Immature natural killer cell (primary cell): ENCODE measurements around the gene ZBTB20. TPM values are rescaled to one million over a fixed set of nuclear protein-coding genes. Genes with fewer than 3 reads are reported as not detected.

Experiments used
- DNase-seq, 3 donors: peaks; one replicate each; pipeline ENCODE4 v3.0.0; 2022; ENCODE audit warnings: mixed read lengths in 1 of 3
- H3K27ac Mint-ChIP-seq, 6 donors: one replicate each; pipeline ENCODE4 v1.8.0; 2020; ENCODE audit warnings: mixed read lengths in 6 of 6, mild to moderate bottlenecking in 5 of 6, inconsistent platforms in 4 of 6, moderate library complexity in 3 of 6
- H3K27me3 Mint-ChIP-seq, 3 donors: one replicate each; pipeline ENCODE4 v1.8.0; 2020 to 2021; ENCODE audit warnings: low read depth in 3 of 3, mild to moderate bottlenecking in 3 of 3, mixed read lengths in 3 of 3, moderate library complexity in 3 of 3, inconsistent platforms in 1 of 3
- H3K36me3 Mint-ChIP-seq, 3 donors: one replicate each; pipeline ENCODE4 v1.8.0; 2020; ENCODE audit warnings: mixed read lengths in 3 of 3, inconsistent platforms in 2 of 3, mild to moderate bottlenecking in 2 of 3
- H3K4me1 Mint-ChIP-seq, 2 donors: one replicate each; pipeline ENCODE4 v1.8.0; 2020; ENCODE audit warnings: inconsistent platforms in 2 of 2, mild to moderate bottlenecking in 2 of 2, mixed read lengths in 2 of 2, moderate library complexity in 1 of 2
- H3K4me3 Mint-ChIP-seq, 5 donors: one replicate each; pipeline ENCODE4 v1.8.0; 2020; ENCODE audit warnings: mild to moderate bottlenecking in 5 of 5, mixed read lengths in 5 of 5, inconsistent platforms in 3 of 5, moderate library complexity in 3 of 5
- H3K9me3 Mint-ChIP-seq, 6 donors: one replicate each; pipeline ENCODE4 v1.8.0; 2020; ENCODE audit warnings: mild to moderate bottlenecking in 6 of 6, mixed read lengths in 6 of 6, inconsistent platforms in 4 of 6, moderate library complexity in 3 of 6
- polyA plus RNA-seq, 3 donors: library from polyadenylated mRNA; unstranded; fragments of 300-500 nt; fragmentation: Illumina TruSeq; gene quantifications; one replicate each; pipeline ENCODE4 v1.2.3, GENCODE V29; 2021

ZBTB20 gene
- polyA plus RNA-seq, 3 donors from 2014 or later: 7.2 to 21.3 (median 16.5) TPM

DNA sequence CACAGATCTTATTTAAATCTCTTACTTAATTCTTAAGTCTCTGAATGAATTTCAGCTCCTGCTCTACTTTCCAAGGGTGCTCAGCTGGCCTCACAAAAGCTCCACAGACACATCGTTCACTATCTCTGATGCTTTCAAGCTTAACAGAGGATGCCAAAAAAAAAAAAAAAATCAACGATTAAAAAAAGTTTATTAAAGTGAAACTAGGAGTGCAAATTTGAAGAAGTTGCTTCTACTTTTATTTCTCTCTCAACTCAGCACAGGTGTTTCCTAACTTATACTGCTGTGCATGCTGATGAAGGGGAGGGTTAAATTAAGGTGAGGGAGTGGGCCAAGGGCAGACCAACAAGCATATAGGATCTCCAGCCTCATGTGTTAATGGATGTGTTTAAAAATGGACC is 696.0 kb downstream of the ZBTB20 start:
- Mint-ChIP-seq H3K9me3 (no peaks in the 10 kb centered on the region), H3K27ac (no peak overlapping the region), H3K27me3 (peaks cover 0 to 3% (median 2%) of the 10 kb centered on the region in 3 donors), H3K4me3 (no peak overlapping the region), H3K36me3 (no peaks in the 10 kb centered on the region), H3K4me1 (peaks cover 0 to 6% of the 10 kb centered on the region in 2 donors)
- DNase-seq: no peak

DNA sequence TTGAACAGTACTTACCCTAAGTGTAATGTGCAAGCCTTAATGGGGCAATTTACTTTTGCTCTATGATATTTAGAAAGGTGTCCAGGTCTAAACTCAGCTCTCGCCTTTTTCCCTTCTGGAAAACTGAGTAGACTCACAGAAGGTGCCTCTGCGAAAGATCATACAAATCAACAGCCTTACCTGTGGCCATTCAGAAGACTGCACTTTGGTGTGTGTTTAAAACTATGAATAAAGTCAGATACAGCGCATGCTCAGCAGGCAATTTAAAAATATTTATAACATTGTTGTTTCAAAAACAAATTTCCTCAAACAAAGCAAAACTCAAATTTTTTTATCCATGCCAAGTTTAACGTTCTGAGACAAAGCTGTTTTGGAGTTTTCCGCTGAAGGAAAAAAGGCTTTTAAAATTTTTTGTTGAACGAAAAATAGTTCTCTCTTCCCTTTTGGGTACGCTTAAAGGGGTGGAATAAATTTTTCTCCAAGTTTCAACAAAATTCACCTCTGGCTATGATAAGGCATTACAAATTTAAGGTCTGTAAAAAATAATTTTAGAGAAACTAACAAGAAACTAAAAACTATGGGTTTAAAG is 697.0 kb downstream of the ZBTB20 start:
- Mint-ChIP-seq H3K36me3 (no peaks in the 10 kb centered on the region), H3K9me3 (no peaks in the 10 kb centered on the region), H3K4me3 (no peak overlapping the region), H3K27ac (no peak overlapping the region), H3K27me3 (peaks cover 0 to 3% (median 2%) of the 10 kb centered on the region in 3 donors), H3K4me1 (peaks cover 0 to 6% of the 10 kb centered on the region in 2 donors)
- DNase-seq: no peak

DNA sequence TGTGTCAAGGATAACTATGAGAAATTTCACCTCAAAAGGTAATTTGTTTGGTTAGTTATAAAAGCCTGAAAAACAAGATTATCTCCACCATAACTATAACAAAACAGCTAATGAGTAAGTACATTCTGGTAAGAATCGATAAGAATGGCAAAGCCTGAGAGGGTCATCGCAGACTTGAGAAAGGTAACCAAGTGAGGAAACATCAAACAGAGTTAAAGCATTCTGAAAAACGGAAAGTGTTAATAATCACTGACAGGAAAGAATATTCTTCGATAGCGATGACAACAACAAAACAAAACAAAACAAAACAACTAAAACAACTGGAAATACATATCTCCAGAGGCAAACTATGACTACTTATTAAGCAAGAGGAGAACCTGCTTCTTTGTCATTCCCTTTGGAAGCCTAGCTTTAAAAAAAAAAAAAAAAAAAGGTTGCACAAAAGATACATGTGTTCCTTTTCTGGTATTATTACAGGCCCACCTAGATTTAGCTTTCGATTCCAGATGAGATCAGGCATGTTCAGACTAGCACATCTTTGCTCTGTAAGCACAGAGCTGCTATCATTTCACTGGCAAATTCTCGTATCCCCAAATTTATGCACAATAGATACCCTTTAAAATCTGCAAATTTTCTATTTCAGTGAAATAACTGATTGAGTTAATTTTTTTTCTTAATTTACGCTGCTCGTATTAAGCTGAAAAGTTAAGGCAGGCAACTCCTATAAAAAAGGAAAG is 697.6 kb downstream of the ZBTB20 start:
- Mint-ChIP-seq H3K27ac (no peak overlapping the region), H3K4me3 (no peak overlapping the region), H3K9me3 (no peaks in the 10 kb centered on the region), H3K4me1 (peaks cover 0 to 6% of the 10 kb centered on the region in 2 donors), H3K27me3 (peaks cover 0 to 3% (median 2%) of the 10 kb centered on the region in 3 donors), H3K36me3 (no peaks in the 10 kb centered on the region)
- no peak for DNase-seq

DNA sequence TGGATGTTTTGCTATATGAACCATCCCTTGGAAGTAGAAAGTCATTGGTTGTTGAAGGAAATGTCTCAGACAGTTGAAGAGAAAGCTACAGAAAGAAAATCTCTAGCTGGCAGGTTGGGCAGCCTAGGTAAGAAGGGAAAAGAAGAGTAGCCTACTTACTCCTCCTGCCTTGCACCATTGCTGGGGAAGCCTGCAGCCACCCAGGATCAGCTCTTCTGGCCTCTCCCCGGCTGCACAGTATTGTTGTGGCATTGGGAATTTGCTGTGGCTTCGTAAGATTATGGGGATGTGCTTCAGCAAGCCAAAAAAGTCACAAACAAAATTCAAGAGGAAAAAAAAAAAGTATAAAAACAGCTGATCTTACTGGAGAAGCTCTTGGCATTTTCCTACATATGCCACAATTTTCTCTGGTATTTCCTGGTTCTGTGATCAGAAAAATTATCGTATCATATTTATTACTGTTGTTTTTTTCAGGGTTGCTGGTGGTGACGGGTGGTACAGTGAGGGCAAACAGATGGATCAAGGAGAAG is 699.1 kb downstream of the ZBTB20 start:
- no peaks in the 10 kb centered on the region for H3K9me3 Mint-ChIP-seq

DNA sequence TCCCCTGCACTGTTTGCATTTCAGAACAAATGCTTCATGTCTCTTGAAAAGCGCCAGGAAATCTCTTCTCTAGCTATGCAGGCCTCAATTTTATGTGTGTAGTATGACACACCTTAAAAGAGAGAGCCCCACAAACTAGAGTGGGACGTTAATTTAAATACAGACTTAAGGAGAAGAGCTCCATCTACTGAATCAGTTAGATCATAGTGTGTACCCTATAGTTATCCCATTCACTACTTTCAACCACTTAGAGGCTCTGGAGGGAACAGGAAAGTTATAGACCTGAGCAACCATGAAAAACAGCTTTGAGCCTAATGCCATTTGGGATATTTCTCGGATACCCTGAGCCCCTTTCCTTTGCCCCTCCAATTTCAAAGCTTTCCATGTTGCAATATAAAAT is 699.5 kb downstream of the ZBTB20 start:
- Mint-ChIP-seq H3K36me3 (no peaks in the 10 kb centered on the region), H3K4me1 (no peaks in the 10 kb centered on the region), H3K4me3 (no peak overlapping the region), H3K27me3 (peaks cover 0 to 2% (median 0%) of the 10 kb centered on the region in 3 donors), H3K9me3 (no peaks in the 10 kb centered on the region), H3K27ac (no peak overlapping the region)
- no peak for DNase-seq

More for the DNA sequence above, 699.1 kb downstream of the ZBTB20 start:
- Mint-ChIP-seq H3K27me3 (peaks cover 0 to 2% (median 0%) of the 10 kb centered on the region in 3 donors), H3K36me3 (no peaks in the 10 kb centered on the region), H3K4me1 (peaks cover 0 to under 1% of the 10 kb centered on the region in 2 donors), H3K27ac (no peak overlapping the region), H3K4me3 (no peak overlapping the region)
- DNase-seq: no peak

DNA sequence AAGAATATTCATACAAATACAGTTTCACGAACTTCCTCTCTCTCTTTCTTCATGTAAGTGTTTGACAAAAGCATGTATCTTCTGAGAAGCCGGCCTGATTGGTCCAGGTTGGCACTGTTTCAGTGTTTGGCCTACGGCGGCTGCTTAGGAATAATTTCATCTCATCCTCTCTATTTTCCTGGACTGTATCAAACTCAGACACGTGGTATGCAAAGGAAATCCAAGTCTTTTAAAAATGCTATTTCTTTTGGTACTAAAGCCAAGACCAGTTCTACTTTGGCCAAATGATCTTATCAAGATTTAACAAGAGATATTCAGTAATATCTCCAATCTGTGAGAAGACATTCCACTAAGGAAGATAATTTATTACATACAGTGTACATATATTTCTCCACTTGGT is 700.5 kb downstream of the ZBTB20 start:
- no peaks in the 10 kb centered on the region for H3K4me1 Mint-ChIP-seq
- H3K36me3 Mint-ChIP-seq: no peaks in the 10 kb centered on the region
- H3K27me3 Mint-ChIP-seq: peaks cover 0 to 2% (median 0%) of the 10 kb centered on the region in 3 donors
- H3K27ac Mint-ChIP-seq: no peak overlapping the region
- no peak overlapping the region for H3K4me3 Mint-ChIP-seq
- DNase-seq: no peak
- H3K9me3 Mint-ChIP-seq: no peaks in the 10 kb centered on the region

DNA sequence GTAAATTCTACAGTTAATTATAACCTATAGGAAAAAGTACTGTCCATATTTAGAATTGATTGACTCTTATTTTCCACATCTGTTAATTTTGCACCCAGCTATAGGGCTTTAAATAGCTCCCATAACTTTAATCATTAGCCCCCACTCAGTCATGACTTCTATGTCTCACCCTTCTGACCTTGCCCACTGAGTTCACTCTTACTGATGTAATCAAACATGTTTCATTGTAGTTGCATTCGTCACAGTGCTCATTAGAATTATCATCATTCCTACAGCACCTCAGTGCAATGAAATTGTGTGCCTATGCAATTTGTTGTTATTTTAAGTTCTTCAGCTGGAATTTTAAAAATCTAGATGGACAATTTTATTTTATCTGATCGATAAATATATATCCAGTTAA is 701.9 kb downstream of the ZBTB20 start:
- H3K9me3 Mint-ChIP-seq: no peaks in the 10 kb centered on the region
- no peak for DNase-seq
- peaks cover 0 to 6% (median 0%) of the 10 kb centered on the region in 3 donors for H3K27me3 Mint-ChIP-seq
- H3K36me3 Mint-ChIP-seq: no peaks in the 10 kb centered on the region
- no peak overlapping the region for H3K27ac Mint-ChIP-seq
- H3K4me3 Mint-ChIP-seq: no peak overlapping the region
- H3K4me1 Mint-ChIP-seq: no peaks in the 10 kb centered on the region

DNA sequence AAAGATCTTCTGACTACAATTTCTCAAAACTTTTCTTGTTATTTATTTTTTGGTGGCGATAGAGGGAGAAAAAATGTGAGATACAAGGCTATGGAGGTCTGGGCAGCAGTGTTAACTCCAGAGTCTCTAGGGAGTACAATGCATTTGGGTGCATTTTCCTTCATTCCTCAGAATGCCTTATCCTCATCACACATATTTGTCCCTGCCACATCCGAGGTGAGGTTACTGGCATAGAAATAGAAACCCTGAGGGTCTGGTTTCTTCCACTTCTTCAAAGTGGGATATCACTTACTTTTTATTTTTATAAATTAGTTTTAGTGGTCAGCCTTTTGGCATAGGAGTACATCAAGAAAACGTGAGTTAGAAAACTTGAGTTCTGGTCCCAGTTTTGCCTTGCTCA is 702.9 kb downstream of the ZBTB20 start:
- no peak overlapping the region for H3K27ac Mint-ChIP-seq
- peaks cover 0 to 6% (median 0%) of the 10 kb centered on the region in 3 donors for H3K27me3 Mint-ChIP-seq
- H3K9me3 Mint-ChIP-seq: no peaks in the 10 kb centered on the region
- no peak for DNase-seq
- H3K4me3 Mint-ChIP-seq: no peak overlapping the region
- no peaks in the 10 kb centered on the region for H3K4me1 Mint-ChIP-seq
- no peaks in the 10 kb centered on the region for H3K36me3 Mint-ChIP-seq

DNA sequence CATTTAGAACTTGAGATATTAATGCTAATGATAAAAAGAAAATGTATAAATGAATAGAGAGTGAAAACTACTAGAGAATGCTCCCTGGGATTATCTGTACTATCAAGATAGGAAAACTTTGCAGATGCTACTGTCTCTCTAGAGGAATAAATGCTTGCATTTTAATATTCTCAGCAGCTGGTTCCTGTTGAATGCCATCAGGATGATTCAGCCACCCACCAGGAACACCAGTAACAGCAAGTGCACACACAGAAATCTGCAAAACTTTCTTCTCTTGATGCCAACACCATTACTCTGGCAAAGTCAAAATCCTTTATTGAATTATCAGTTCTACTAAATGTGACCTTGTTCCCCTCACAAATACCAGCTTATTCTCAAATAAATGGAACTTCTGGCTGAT is 704.8 kb downstream of the ZBTB20 start:
- H3K36me3 Mint-ChIP-seq: no peaks in the 10 kb centered on the region
- no peak for DNase-seq
- H3K9me3 Mint-ChIP-seq: no peaks in the 10 kb centered on the region
- peaks cover 0 to 6% (median 0%) of the 10 kb centered on the region in 3 donors for H3K27me3 Mint-ChIP-seq
- H3K27ac Mint-ChIP-seq: no peak overlapping the region
- no peak overlapping the region for H3K4me3 Mint-ChIP-seq
- no peaks in the 10 kb centered on the region for H3K4me1 Mint-ChIP-seq

DNA sequence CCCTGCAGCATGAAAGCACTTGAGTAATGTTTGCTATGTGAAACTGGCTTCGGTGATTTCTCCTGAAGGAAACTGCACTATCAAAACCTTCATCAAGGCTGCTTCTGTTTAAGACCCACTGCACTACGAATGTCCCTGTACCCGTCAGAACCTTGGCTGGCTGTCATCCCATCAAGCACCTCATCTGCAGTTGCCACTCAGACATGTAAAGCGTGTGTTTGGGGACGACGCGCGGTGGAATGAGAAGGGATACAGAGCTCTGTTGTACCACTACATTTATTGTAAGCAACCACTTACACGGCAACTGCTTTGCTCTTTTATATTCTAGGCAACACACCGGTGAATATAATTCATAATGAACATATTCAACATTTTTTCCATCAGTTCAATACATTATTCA is 705.7 kb downstream of the ZBTB20 start:
- H3K9me3 Mint-ChIP-seq: no peaks in the 10 kb centered on the region
- no peaks in the 10 kb centered on the region for H3K36me3 Mint-ChIP-seq
- DNase-seq: no peak
- H3K27me3 Mint-ChIP-seq: peaks cover 0 to 6% (median 0%) of the 10 kb centered on the region in 3 donors
- H3K4me1 Mint-ChIP-seq: no peaks in the 10 kb centered on the region
- H3K27ac Mint-ChIP-seq: no peak overlapping the region
- H3K4me3 Mint-ChIP-seq: no peak overlapping the region

DNA sequence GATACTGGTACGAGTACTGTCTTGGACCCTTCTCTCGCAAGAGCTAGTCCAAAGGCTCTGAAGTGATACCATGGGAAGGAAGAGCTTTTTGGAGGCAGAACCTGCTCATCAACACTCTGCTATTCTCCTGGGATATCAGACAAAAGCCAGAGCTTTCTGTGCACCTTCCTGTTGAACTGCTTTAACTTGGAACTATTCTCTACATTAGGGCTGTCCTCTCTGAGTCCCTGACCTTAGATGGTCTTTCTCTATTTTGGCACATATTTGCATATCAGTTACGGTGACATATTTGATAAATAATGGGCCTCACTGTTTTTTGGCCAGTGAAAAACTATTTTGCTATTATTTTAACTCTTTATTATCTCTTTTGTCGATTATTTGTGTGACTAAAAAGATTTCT is 706.4 kb downstream of the ZBTB20 start:
- Mint-ChIP-seq H3K9me3 (no peaks in the 10 kb centered on the region), H3K27me3 (peaks cover 0 to 4% (median 0%) of the 10 kb centered on the region in 3 donors), H3K4me3 (no peak overlapping the region), H3K36me3 (no peaks in the 10 kb centered on the region), H3K4me1 (no peaks in the 10 kb centered on the region), H3K27ac (no peak overlapping the region)
- DNase-seq: no peak

DNA sequence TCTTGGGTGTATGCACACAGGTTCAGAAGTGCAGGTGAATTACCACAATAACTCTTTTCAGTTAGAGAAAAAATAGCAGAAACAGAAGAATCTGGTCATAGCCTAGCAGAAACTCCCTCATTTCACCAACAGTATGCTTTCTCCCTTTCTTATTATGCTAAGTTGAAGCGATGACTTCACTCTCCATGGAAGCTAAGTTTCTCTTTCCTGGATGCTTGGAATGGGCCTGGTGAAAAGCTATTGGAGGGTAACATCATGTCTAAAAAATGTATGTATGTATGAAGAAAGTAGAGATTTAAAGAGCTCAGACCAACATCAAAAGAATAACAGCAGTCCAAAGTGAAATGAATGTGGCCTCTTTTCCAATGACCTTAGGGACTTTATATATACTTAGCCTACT is 707.8 kb downstream of the ZBTB20 start:
- Mint-ChIP-seq H3K27ac (no peak overlapping the region), H3K36me3 (no peaks in the 10 kb centered on the region), H3K27me3 (peaks cover 0 to 4% (median 0%) of the 10 kb centered on the region in 3 donors), H3K4me1 (no peaks in the 10 kb centered on the region), H3K4me3 (no peak overlapping the region), H3K9me3 (no peaks in the 10 kb centered on the region)
- no peak for DNase-seq

DNA sequence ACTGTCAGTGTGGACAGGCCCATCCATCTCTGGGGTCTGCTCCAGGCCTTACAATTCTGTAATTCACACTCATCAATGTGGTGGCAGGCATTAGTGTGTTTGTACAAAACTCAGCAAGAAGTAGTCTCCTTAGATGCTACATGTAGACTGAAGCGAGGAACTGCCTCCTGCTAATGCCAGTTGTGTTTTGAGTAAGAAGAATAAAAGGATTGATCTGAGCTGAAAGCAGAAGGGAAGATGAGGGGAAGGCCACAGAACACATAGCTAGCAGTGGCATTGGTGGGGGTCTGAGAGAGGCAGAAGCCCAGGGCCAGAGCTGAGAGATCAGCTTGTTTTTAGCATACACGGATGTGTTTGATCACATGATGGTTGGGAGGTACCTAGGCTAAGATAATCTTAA is 709.2 kb downstream of the ZBTB20 start:
- no peaks in the 10 kb centered on the region for H3K36me3 Mint-ChIP-seq
- H3K4me3 Mint-ChIP-seq: no peak overlapping the region
- H3K27ac Mint-ChIP-seq: no peak overlapping the region
- DNase-seq: no peak
- peaks cover 0 to 4% (median 0%) of the 10 kb centered on the region in 3 donors for H3K27me3 Mint-ChIP-seq
- no peaks in the 10 kb centered on the region for H3K9me3 Mint-ChIP-seq
- no peaks in the 10 kb centered on the region for H3K4me1 Mint-ChIP-seq

DNA sequence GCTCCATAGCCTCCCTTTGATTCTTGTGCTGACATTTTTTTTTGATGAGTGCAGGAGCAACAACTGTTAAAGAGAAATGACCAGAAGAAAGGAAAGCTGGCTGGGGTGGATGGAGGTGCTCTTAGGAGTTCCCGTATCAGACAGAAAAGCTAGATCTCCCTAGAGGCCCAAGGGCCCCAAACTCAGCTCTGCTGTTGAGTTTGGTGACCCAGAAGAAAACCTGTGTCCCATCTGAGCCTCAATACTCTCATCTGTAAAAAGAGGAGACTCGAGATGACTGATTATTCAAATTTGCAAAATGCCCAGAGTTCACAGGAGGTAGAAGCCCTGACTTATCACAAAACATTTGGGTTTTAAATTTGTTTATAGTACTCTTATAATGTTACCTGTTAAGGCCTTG is 710.9 kb downstream of the ZBTB20 start:
- no peaks in the 10 kb centered on the region for H3K9me3 Mint-ChIP-seq
- no peak overlapping the region for H3K27ac Mint-ChIP-seq
- H3K4me1 Mint-ChIP-seq: no peaks in the 10 kb centered on the region
- no peak for DNase-seq
- no peaks in the 10 kb centered on the region for H3K27me3 Mint-ChIP-seq
- no peak overlapping the region for H3K4me3 Mint-ChIP-seq
- no peaks in the 10 kb centered on the region for H3K36me3 Mint-ChIP-seq
